ENCODE results near the gene ACTG1.

GRCh38 chr17:81465910-81466309 is 46.7 kb downstream of the ACTG1 start:
- TF ChIP-seq CTCF (IDR thresholded peaks at IDR 0.05) (no peak), POLR2A (IDR thresholded peaks at IDR 0.05) (no peak), POLR2AphosphoS5 (IDR thresholded peaks at IDR 0.05; ENCODE audit: insufficient read depth in 1 of 2, low read depth in 1 of 2) (no peak)

Measured in vagina (tissue), 2 donors.